Astrocyte of the cerebellum (primary cell): Measurements from ENCODE around the gene CCDC85B.

Experiments
- DNase-seq: peaks from one replicate; pipeline ENCODE4 v3.0.0-alpha.2; 2011; ENCODE audit warnings: low read depth
- H3K4me3 ChIP-seq: 2 replicates; pipeline ENCODE4 v1.5.1; 2011; ENCODE audit warnings: mild to moderate bottlenecking, low read depth, low read length, moderate library complexity
- CTCF ChIP-seq: IDR thresholded peaks from 2 replicates; pipeline ENCODE4 v1.5.1; 2012; ENCODE audit warnings: low read length, low read depth, moderate library complexity, mild to moderate bottlenecking; ENCODE audit errors: missing control alignments
- in situ Hi-C: cut with HindIII; loops from 2 replicates; pipeline ENCODE4 v1.10.0; 2017; ENCODE audit warnings: low sequenced_read_pairs

The CCDC85B gene

GRCh38 chr11:65915101-65915820 is 24.8 kb downstream of the CCDC85B start:
- no peak overlapping the region for H3K4me3 ChIP-seq
- DNase-seq = no peak
- no peak for TF ChIP-seq CTCF
- in situ Hi-C loops = no loop called here

GRCh38 chr11:65915821-65916251 is 25.4 kb downstream of the CCDC85B start:
- in situ Hi-C loops = no loop called here
- H3K4me3 ChIP-seq = peak overlapping the region; percentile 13

GRCh38 chr11:65916391-65916790 is 25.9 kb downstream of the CCDC85B start:
- DNase-seq = no peak
- H3K4me3 ChIP-seq = no peak overlapping the region
- in situ Hi-C loops = no loop called here
- TF ChIP-seq CTCF = no peak

More at GRCh38 chr11:65915821-65916251, 25.4 kb downstream of the CCDC85B start:
- TF ChIP-seq CTCF = no peak
- DNase-seq = peak; percentile 84

GRCh38 chr11:65917077-65917433 is 26.6 kb downstream of the CCDC85B start:
- H3K4me3 ChIP-seq = peak overlapping the region; percentile 94
- in situ Hi-C loops = no loop called here
- TF ChIP-seq CTCF = no peak
- no peak for DNase-seq

- in situ Hi-C loops = no loop called here
- no peak for TF ChIP-seq CTCF
- peak overlapping the region; percentile 94 for H3K4me3 ChIP-seq
- DNase-seq = no peak
These were observed 27.1 kb downstream of the CCDC85B start for GRCh38 chr11:65917434-65918210.

- no peak for DNase-seq
- no peak for TF ChIP-seq CTCF
- H3K4me3 ChIP-seq = peak within 1 kb of the TSS; percentile 94
- in situ Hi-C loops = no loop called here
These were observed 28.0 kb downstream of the CCDC85B start, which contains the start of gene C11orf68 for GRCh38 chr11:65918211-65919140. Gene C11orf68, minus strand, starts transcription at chr11:65919062. Its CDS starts 31 bp downstream, at chr11:65919031.
